B cell (primary cell): ENCODE results near the gene ITGB3BP.

Experiments used
- EZH2 ChIP-seq: IDR thresholded peaks from 2 replicates; pipeline ENCODE4 v1.6.1; 2012; ENCODE audit warnings: borderline replicate concordance, low read depth, mild to moderate bottlenecking, moderate library complexity, low read length; ENCODE audit not compliant: insufficient read depth, poor library complexity, severe bottlenecking
- TF ChIP-seq, protein P1 (sequence below): fragments of 200-600 bp; IDR thresholded peaks from one replicate; pipeline ENCODE4 v1.8.0; 2022; ENCODE audit warnings: antibody characterized with exemption, mild to moderate bottlenecking

DNA sequence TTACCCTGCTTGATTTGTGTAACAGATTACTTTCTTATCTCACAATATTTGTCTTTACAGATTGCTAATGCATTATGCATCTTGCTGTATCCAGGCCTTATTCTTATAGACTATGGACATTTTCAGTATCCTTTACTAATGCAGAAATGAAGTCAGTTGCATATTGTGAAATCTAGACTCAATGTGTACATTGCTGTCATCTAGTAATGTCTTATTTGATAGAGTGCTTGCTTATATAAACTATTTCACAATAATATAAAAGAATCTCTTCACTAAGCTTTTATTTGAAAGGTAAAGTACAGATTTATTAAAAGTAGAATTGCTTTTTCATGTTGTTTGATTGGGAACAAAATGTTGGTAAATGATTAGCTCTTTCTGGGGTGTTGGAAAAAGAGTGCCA is 116.0 kb downstream of the ITGB3BP start:
- TF ChIP-seq, protein P1, sequence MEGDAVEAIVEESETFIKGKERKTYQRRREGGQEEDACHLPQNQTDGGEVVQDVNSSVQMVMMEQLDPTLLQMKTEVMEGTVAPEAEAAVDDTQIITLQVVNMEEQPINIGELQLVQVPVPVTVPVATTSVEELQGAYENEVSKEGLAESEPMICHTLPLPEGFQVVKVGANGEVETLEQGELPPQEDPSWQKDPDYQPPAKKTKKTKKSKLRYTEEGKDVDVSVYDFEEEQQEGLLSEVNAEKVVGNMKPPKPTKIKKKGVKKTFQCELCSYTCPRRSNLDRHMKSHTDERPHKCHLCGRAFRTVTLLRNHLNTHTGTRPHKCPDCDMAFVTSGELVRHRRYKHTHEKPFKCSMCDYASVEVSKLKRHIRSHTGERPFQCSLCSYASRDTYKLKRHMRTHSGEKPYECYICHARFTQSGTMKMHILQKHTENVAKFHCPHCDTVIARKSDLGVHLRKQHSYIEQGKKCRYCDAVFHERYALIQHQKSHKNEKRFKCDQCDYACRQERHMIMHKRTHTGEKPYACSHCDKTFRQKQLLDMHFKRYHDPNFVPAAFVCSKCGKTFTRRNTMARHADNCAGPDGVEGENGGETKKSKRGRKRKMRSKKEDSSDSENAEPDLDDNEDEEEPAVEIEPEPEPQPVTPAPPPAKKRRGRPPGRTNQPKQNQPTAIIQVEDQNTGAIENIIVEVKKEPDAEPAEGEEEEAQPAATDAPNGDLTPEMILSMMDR = no peak
- TF ChIP-seq EZH2 = no peak
